GM21529 (cell line): ENCODE data around the gene SLC4A5.

Source experiments
- ATAC-seq: cut with Tn5 transposase; IDR thresholded peaks from one replicate; pipeline ENCODE4 v1.9.1; 2021; ENCODE audit not compliant: unreplicated experiment

SLC4A5 gene

DNA sequence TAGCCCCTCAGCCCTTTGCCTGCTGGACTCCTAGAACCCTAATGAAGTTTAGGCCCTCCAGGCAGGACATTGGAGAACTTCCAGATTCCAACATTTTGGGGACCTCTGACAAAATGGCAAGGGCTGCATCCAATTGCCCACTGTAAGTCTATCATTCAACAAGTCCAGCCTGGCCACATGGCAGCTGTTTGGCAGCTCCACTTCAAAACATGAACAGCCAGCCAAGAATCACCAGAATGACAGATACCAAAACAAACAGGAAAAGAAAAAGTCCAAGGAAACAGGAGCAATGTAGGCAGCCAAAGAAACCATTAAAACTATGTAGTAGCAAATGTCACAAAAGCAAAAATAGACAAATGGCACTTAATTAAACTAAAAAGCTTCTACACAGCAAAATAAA is 25.5 kb downstream of the SLC4A5 start:
- ATAC-seq, result no peak

DNA sequence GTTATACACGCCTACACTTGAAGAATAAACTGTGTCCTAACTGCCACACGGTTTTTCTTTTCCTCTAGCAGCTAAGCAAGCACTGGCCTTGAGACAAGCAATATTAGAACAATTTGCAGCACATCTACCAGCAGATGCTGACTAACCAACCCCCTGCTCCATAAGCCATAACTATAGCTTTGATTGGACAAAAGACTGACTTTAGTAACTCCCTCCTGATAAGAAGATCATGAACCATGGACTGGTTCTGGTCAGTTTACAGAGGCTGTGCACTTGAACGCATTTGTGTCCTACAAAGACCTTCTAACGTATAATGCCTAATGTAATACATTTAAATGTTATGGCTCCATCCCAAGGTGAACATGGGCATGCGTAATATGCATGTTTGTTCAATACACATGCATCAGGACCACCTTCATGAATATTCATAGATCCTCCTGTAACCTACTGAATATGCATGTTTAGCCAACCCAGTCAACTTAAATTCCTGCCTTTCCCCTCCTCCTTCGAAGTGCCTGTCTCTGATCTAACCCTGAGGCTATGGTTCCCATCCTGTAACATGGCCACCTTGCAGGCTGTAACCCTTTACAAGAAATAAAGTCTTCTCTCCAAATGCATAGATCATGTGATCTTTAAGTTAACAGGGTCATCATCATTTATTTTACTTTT is 26.5 kb downstream of the SLC4A5 start:
- ATAC-seq, result no peak

DNA sequence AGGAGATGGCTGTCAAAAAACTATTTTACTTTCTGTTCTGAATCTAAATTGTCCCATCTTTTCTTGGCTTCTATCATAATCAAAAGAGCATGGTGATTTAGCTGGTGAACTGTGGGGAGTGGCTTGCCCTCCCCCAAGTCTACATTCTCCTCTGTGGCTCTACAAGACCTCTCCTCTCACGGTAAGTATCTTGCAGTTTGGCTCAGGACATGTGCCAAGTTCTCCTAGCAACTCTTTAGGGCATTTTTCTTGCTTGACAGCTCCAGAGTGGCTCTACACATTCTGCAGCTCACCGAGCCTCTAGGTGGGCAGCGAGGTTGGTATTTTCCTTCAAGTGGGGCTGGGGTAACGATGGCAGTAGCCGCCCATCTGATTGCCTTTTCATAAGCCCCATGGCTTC is 29.1 kb downstream of the SLC4A5 start:
- ATAC-seq, result no peak

DNA sequence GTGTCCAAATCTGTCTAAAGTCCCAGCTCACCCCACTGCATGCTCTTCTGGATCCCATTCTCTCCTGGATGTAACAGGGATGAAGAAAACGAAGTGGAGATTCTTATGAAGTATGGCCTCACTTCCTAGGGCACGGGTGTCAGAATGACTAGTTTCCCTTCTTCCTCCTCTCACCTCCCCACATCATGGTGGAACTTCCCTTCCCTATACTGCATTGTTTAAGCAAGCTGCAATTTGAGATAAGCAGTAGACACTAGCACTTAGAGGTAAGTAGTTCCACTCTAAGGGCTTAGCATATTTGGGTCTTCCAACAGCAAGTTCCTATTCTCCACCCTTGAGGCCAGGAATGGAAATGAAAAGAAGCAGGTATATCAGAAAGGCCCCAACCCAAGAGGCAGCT is 29.7 kb downstream of the SLC4A5 start:
- no peak for ATAC-seq

DNA sequence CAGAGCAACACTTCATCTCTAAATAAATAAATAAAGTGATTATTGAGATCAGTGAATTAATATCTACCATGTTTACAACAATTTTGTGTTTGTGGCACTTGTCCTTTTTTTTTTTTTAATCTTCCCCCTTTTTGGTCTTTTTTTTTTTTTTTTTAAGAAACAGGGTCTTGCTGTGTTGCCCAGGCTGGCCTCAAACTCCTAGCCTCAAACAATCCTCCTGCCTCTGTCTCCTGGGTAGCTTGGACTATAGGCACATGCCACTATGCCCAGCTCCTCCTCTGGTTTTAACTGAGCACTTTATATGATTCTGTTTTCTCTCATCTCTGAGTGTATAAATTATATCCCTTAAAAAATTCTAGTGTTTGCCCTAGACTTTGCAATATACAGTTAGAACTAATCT is 30.3 kb downstream of the SLC4A5 start:
- no peak for ATAC-seq

DNA sequence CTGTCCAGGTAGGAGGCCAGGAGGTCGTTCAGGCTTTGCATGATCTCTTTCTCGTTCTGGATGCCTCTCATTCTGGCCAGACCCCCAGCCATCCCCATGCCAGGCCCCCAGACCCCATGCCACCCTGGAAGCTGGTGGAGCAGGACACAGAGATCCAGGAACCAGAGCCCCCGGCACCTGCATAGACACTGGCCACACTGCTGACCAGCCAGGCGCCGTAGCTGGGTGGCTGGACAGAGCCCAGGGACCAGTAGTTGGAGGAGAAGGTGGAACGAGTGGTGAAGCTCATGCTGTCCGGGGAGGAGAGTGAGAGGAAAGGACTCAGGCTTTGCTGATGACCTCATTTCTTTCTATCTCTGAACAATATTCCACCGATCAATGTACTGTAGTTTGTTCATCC is 35.5 kb downstream of the SLC4A5 start:
- ATAC-seq, result no peak

DNA sequence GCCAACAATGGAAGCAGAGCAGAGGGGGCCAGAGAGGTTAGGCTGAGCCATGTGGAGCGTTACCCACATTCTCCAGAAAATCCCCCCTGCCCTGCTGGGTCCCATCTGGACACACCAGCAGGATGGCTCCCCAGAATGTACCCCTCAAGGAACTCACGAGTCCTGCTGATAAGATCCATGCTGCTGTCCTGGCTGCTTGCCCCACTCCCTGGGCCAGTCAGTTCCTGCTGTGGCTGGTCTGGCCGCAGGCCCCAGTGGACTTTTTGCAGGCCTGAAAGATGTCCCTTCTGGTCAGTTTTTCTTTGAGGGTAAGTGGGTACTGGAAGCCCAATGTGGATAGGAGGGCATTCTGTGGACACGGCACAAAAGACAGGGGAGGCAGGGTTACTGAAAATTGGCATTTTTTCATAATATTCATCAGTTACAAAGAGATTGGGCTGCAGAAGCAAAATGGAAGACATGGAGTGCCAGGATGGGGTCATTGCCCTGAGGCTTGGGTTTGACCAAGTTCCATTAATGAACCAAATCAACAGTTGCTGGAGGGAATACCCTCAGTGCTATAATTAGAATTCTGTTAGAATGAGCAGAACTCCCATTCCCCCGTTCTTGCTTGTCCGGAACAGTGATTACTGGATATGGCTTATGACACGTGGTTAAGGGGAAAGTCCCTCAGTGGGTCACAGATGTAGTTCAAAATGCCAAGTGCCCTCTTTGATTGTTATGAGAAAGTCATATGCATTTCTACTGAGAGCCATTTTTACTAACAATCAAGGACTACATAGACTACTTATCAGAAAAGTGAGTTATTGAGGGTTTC is 38.7 kb downstream of the SLC4A5 start:
- no peak for ATAC-seq

DNA sequence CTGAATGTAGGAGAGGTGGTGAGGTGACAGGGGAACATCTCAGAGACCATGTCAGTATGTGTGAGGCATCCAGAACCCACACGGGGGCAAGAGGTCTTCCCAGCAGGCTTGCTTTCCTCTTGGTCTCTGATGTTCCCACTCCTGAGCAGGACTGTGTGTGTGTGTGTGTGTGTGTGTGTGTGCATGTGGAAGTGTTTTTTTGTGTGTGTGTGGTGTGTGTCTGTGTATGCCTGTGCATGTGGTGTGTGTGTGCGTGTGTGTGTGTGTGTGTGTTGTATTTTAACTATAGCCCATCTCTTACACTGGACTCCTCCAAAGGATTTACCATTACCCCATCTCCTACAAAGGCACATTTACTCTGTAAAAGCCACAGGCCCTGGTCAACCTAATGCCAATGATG is 40.4 kb downstream of the SLC4A5 start:
- no peak for ATAC-seq

DNA sequence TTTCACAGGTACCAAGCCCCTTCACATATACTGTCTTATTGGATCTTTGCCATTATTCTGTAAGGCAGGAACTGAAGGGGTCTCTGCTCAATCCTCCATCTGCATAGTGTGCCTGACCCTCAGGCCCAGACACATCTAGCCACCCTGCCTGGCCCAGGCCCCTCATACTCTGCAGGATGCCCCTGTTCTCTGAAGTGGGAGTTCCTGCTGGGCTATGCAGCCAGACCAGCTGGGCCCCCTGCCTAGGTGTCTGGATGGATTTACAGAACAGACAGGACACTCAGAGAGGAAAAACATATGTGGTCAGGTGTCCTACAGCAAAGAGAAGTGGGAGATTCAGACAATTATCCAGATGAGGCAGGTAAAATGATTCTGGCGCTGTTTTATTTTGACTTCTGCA is 42.0 kb downstream of the SLC4A5 start:
- no peak for ATAC-seq

DNA sequence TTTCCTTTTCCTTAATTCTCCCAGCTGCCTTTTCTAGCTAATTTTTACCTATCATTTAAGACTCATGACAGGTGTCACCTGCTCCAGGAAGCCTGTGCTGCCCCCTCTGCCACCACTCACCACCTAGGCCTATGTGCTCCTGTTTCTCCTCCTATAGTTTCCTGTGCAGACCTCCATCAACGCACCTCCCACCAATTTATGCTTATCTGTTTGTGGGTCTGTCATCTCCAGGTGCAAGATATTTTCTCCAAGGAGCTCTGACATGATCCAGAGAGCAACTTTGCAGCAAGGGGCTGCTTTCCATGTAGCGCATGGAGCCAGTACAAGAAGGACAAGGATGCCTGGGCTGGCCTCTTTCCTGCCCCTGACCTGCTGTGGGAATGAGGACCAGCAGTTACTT is 42.7 kb downstream of the SLC4A5 start:
- no peak for ATAC-seq

DNA sequence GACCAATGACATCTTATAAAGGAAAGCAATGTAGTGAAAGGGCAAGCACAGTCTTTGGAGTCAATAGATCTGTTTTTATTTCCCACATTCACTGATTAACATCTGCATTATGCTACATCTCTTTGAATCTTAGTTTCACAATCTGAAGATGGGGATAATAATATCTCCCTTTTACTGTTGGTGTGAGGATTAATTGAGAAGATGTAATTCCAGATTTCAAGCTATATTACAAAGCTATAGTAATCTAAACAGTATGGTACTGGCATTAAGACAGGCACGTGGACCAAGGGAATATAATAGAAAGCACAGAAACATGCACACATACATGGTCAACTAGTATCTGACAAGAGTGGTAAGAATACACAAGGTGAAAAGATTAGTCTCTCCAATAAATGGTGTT is 45.3 kb downstream of the SLC4A5 start:
- ATAC-seq, result no peak

DNA sequence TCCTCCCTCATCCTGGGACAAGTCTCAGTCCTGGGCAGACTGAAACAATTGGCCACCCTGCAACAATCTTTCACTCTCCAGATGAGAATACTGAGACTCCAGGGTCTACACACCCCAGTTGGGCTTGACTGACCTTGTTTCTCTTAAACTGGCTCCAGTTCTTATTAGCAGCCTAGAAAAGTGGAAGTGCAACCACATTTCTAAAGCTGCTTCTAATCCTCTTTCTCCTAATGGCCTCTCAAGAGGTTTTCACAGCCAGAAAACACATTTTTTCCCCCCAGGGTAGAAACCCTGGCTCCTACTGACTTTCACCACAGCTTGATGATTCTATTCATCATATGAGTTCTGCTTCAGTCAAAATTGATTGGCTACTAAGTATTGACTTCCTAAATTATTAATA is 45.8 kb downstream of the SLC4A5 start:
- peak; percentile 73 for ATAC-seq

DNA sequence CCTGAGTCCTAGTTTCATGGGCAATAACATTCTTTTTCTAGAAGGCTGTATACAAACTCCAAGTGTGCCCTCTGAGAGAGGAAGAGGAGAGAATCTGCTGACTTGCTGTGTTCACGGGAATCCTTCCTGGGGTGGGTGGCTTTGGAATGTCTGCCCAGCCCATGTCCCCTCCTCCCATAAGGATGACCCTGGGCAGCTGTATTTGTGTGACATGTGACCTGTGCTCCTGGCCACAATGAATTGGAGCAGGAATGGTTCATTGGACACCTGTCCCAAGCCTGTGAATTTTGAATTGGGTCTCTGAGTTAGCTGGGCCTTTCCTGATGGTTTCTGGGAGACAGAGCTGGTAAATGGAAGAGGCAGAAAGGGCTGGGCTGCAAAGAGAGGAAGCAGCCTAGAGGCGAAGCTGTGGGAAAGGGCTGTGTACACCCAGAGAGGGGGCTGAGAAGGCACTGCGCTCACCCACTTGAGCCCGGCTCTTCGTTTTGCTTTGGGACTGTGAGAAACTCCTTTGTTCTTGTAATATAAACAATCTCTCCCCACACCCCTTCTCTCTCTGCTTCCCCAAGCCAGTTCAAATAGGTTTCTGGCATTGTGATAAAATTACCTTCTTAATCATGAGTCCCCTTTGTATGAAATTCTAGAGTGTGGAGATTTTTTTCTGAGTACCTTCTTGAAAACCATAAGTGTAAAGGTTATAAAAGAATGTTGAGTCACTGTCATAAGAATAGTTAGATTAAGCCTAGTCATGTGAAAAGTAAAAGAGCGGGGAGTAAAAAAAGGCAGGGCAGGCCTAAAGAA is 49.8 kb downstream of the SLC4A5 start:
- ATAC-seq, result no peak

DNA sequence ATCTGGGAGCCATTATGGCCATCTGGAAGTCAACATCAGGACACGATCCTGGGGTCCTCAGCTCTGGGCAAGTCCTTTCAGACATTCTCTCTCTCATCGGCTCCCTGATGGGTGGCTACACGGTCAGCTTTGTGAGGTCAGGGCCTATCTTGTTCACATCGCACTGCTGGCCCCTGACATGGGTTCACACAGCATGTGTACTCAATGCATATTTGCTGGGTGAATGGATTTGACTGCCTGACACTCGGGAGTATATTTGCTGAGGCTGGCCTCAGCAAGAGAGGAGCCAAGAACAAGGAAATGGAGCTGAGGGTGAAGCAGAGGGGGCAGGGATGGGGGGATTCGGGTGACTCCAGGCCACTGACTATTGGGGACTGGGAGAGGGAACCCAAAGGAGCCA is 50.5 kb downstream of the SLC4A5 start:
- ATAC-seq, result no peak

DNA sequence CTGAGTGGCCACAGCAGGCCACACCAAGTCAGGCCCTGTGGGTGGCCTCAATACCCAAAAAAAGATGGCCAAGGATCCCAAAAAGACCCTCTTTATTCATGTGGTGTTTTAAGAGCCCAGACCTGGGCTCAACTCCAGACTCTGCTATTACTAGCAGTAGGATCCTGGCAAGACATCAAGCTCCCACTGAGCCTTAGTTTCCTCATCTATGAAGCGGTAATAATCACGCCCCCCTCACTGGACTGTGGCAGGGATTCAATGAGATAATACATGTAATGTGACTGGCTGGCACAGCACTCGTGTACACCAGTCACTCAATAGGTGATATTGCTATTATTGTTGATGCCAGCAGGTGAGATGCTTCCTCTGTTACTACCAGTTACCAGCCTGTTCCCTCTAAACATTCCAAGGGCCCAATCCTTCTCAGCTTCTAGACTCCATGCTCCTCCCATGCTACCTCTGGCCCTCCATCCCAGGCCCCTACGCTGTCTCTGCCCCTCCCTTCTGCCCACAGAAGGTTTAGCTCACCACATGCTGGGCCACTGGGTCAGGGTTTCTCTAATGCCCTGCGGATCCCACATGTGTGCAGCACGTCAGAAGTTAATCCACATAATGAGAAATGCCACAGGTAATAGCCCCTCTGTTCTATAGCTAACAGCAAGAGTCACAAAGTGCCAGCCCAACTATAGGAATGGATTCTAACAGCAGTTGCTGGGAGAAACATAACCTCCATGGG is 51.2 kb downstream of the SLC4A5 start:
- ATAC-seq, result no peak

DNA sequence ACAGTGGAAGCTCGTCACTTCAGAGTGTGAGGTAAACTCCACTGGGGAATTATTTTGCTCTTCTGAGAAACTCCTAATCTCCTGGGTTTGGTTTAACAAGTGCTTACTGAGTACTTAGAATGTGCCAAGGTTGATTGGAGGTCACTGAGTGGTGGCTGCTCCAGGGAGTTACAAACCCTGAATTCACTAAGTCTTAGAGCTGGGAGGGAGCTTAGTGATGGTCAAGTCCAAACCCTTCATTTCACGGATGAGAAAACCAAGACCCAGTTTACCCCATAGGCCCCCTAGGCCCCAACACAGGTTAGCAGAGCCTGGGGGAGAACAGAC is 52.0 kb downstream of the SLC4A5 start:
- ATAC-seq, result no peak

DNA sequence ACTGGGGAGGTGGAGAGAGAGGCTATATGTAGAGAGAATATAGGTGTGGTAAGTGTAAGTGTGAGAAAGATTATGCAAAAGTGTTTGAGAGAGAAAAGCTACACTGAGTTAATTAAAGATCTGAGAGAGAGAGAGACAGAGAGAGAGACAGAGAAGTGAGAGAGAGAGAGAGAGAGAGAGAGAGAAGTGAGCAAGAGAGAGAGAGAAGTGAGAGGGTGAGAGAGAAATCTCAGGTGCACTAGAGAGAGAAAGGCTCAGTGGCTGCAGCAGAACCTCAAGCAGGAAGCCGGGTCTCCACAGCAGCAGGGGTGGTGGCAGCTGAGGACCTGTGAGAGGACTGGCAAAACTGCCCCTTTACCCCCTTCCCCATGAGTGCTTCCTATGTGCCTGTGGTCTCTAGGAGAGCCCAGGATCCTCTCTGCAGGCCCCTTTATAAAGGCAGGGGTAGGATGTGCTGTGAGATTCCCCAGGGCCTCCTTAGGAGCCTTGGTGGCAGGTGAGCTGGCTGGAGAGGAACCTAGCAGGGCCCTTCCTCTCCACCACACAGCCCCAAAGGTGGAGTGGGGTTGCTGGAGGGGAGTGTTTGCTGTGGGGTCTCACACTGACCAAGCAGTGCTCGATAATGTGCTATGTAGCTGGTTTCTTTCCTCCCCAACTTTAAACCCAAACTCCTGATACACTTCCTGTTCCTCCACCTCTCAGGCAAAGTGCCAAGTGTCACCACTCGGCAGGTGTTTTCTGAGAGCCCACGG is 52.6 kb downstream of the SLC4A5 start:
- ATAC-seq, result peak; percentile 73

DNA sequence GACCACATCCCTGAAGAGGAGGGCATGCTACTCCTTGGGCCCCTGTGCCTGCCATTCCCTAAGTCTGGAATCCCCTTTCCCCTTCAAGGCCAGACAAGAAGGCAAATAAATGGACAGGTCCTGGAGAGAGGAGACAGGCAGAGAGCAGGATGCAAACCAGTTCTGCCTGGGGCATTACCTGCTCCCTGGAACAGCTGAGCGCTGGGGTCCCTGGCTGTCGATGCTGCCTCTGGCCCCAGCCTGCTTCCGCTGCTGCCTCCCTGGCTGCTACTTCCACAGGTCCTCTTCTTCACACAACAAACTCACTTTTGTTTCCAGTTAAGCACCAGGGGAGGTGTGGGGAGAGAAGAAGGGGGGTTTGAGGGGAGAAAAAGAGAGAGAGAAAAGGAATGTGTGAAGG is 53.1 kb downstream of the SLC4A5 start:
- ATAC-seq, result no peak

DNA sequence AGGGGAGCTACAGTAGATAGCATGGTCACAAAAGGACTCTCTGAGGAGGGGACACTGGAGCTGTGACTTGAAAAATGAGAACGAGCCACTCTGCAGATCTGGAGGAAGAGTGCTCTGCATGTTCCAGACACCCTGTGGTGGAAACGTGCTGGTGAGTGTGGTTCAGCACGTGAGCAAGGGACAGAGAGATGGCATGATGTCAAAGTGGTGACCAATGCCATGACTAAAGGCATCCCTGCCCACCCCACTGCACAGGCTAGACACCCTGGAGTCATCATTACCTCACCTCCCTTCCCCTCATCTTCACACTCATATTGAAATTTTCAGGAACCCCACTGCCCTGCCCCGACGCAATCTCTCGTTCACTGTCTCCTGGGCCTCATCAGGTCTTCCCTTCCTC is 56.5 kb downstream of the SLC4A5 start:
- no peak for ATAC-seq

DNA sequence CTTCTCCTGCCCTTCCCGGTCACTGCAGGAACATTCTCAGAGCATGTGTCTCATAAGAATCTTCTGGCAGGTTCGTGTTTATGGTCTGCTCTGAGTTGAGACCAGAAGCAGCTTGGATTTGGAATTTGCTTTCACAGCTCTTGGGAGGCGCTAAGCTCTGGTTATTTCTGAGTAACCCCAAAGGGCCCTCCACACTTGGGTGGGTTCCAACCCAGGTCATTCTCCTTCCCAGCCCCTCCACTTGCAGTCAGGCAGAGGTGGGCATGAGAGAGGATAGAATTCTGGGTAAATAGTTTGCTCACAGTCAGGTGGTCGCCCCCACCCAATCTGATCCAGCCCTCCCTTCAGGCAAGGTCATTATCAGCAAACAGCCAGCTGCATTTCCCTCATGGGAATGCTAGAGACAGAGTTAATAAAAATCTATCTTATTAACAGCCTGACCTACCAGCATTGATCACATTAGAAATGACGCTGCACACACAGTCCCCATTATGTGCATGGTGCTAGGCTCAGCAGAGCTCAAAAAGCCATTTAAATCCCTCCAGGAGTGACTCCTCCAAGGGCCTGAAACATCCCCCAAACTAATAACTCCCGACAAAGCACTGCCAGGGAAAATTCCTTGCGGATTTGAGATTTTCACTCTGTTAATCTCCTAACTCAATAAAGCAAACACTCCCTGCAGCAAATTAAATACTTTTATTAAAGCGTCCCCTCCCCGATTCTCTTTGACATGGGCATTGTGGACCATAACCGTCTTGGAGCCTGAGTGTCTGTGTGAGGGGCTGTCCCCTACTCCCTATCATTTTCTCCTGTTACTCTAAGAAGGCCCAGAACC is 61.9 kb downstream of the SLC4A5 start:
- ATAC-seq, result no peak
